Renal pelvis (tissue), 4 donors: ENCODE results near the gene MICALL2. TPM values are rescaled to one million over a fixed set of nuclear protein-coding genes. Genes with fewer than 3 reads are reported as not detected.
"Not testable (repeated sequence)": the region's sequence is repeated elsewhere in the genome, so short reads cannot be mapped to it uniquely, and the experiment has no call there.

Source experiments
- DNase-seq: peaks from one replicate; pipeline ENCODE4 v3.0.0-alpha.2; 2013
- polyA plus RNA-seq, 3 donors: library from polyadenylated mRNA; unstranded; fragments of 120-200 nt; gene quantifications; one replicate each; pipeline ENCODE4 v1.2.1, GENCODE V29; 2013; ENCODE audit not compliant: insufficient read length in 3 of 3

MICALL2 gene
- polyA plus RNA-seq, 3 donors: 9.6 to 13.7 (median 10.6) TPM

DNA sequence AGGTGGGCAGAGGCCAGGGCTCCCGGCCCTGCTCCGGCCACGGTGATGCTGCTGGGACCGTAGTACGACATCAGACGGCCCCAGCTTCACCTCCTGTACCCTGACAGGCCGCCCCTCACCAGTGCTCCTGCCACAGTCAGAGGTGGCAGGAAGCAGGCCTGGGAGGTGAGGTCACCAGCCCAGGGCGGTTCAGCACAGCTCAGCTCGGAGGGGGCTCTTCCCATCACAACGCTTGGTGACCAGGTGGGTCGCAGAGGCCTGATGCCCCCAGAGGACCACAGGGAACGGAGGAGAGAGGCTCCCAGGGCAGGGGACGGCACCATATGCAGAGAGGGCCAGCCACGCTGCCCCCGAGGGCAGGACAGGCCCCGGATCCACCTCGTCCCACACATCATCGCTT, 8.8 kb downstream of the MICALL2 start:
- DNase-seq: no peak

DNA sequence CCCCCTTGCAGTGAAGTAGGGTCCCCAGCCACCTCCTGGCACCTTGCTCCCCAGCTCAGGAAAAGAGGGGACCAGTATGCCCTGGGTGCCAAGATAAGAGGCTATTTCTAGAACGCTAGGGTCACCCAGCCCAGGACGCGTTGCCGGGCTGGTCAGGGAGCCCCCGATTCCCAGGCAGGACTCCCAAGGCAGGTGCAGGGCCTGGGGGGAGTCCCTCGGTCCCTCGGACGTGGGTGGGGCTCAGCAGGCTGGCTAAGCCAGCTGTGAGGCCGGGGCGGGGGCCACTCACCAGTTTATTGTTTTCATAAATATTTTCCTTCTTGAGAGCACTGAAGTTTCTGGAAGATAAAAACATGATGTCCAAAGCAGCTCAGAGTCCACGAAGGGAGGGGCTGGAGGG, 9.3 kb downstream of the MICALL2 start:
- no peak for DNase-seq

DNA sequence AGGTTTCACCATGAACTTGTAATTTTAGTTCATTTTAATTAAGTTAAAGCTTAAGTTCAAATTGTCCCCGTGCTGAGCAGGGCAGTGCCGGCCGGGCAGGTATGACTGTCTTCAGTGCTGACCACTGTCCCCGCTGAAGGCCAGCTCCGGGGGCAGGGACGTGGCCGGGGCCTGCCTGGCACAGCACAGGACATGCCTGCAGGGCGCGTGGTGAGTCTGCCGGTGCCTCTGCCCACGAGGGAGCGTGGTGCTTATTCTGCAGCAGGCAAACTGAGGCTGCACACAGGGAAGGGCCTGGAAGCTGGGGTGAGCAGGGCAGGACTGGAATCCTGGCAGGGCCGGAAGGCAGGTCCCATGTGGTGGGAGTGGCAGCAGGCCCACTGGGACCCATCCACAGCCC, 9.8 kb downstream of the MICALL2 start:
- no peak for DNase-seq

DNA sequence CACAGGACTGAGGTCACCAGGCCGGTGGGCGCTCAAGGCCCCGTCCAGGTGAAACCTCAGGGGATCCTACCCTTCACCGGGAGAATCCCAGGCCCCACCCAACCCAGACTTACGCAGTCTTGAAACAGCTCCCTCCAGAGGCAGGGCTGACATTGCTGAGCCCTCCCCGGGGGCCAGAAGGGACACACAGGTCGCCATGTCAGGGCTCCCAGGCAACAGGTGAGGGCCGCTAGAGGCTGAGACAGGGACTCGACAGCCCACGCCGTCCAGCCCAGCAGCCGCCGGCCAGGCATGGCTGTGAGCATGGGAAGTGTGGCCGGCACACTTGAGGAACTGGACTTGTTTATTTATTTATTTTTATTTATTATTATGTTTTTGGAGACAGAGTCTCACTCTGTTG, 10.3 kb downstream of the MICALL2 start:
- no peak for DNase-seq

DNA sequence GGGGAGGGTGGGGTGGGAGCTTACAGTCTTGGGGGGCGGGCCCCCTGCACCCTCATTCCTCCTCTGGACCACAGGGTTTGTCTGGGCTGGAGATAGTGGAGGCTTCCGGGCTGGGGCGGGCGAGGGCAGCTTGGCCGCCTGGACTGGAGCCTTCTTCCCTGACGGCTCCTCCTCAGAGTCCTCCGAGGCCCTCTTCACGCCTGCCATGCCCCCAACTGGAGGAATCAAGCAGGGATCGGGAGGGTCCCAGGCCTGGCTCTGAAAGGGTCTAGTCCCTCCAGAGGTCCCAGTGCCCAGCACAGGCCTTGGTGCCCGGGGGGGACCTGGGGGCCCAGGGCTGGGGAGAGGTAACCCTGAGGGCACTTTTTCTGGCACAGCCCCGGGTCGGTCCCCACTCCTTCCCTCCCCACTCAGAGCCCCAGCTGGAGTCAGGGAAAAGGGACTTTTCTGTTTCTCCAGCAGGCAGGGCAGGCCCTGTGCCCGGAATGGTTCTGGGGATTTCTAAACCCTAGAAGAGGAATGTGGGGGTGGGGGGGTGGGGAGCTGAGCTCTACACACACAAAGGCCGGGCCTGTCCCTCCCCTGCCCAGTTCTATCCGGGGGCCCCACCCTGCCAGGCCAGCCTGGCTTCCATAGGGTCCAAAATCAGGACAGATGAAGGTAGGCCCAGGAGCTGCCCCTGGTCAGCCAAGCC, 11.6 kb downstream of the MICALL2 start:
- DNase-seq: no peak

DNA sequence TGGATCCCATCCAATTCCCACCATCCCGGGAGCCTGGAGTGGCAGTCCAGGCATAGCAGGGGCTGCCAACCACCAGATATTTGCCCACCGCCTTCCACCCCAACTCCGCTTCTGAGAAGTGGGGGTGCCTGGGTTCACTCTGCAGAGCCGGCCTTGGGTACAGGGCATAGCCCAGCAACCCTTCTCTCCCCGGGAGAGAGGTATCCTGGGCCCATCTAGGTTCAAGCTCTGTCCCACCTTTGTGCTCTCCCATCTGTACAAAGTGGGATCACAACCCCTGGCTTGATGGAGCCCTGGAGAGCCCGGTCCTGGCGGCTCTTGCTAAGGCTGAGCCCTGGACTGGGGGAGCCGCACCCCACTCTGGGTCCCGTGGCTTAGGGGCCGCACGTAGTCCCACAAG, 12.2 kb downstream of the MICALL2 start:
- no peak for DNase-seq

DNA sequence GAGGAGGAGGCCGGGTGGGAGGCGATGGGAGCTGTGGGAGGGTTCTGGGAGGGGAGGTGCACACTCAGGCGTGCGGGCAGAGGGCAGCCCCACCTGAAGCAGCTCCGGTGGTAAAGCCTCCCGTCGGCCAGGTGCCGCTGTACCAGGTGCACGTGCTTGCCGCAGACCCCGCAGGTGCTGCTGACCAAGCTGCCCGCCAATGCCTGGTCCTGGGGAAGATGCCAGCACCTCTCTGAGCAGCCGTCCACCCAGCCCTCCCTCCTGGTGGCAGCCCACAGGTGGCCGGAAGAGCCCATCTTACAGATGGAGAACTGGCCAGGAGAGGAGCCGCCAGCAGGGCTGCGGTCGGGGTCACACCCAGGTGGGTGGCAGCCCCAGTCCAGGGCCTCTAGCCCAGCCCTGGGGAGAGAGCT, 12.6 kb downstream of the MICALL2 start:
- no peak for DNase-seq

DNA sequence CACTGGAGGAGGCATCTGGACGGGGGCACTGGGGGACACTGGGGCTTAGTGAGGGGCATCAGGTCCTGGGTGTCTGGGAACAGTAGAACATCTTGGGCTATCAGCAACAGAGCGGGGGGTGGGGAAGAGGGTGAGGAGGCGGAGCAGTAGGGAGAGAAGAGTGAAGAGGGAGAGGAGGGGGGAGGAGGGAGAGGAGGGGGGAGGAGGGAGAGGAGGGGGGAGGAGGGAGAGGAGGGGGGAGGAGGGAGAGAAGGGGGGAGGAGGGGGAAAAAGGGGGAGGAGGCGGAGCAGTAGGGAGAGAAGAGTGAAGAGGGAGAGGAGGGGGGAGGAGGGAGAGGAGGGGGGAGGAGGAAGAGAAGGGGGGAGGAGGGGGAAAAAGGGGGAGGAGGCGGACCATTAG, 13.2 kb downstream of the MICALL2 start:
- DNase-seq: not testable (repeated sequence)

DNA sequence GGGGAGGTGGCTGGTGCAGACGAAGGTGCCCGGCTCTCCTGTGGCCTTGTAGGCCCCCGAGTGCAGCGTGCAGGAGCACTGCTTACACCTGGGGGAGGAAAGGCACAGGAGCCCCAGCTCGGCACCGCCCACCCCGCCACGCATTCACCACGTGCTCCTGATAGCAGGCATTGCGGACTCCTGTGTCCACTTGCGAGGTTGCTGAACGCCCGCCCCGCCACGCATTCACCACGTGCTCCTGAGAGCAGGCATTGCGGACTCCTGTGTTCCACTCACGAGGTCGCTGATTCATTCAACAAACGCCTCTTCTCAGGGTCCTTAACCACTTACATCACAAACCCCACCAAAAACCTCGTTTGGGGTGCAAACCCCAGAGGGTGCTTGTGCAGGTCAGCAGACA, 13.9 kb downstream of the MICALL2 start:
- DNase-seq: no peak

DNA sequence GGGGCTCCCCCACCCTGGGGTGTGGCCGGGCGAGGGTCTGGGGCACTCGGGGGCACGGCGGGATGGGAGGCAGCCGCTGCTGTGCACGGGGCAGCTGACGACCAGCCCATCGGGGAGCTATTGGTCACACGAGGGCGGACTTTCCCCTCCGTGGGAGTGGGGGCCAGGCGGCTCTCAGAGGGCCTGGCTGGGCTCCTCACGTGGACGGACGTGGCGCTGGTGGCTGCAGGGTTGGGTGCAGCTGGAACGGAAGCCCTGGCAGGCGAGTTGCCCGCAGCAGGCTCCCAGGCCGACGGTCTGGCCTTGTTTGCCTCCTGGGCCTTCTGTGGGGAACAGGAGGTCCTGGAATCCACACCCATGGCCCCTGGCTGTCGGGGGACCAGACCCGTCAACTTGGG, 14.3 kb downstream of the MICALL2 start:
- DNase-seq: no peak

DNA sequence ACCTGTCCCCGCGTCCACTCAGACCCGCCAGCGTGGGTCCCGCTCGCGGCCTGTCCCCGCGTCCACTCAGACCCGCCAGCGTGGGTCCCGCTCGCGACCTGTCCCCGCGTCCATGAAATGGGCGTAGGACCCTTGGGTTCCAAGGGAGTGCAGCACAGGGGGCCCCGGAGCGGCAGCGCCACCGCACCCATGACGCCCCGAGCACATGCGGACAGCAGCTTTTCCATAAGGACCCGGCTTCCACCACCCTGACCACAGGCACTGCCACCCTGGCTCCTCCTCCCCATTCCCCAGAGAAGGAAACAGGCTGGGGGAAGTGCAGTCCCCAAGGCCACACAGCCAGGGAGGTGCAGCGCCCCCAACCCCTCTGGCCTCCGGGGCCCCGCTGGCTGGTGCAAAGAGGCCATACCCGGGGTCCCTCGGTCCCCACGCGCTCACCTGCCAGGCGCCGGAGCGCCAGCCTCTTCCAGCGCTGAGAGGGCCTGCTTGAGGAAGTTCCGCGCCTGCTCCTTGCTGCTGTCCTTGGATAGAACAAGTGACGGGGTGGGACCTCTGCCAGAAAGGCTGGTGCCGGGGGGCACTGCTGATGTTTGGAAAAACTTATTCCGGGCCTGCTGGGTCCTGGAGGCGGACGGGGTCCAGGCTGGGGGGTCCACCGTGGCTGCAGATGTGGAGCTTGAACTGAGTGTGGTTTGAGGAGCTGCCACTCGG, 14.9 kb downstream of the MICALL2 start:
- DNase-seq: no peak

DNA sequence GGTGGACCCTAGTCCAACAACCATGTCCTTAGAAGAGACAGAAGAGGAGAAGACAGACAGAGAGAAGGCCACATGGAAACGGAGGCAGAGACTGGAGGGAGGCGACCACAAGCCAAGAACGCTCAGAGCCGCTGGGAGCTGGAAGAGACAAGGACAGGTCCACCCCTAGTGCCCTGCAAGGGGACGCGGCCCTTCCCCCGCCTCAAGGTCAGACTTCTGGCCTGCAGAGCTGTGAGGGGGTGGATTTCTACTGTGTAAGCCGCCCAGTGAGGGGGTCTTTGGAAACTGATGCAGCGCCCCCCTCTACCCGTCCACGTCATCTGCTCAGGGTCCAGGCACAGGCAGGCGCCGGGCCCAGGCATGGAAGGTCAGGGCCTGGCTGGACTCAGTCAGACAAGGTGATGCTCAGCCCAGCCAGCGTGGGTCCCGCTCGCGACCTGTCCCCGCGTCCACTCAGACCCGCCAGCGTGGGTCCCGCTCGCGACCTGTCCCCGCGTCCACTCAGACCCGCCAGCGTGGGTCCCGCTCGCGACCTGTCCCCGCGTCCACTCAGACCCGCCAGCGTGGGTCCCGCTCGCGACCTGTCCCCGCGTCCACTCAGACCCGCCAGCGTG, 15.6 kb downstream of the MICALL2 start:
- not testable (repeated sequence) for DNase-seq

DNA sequence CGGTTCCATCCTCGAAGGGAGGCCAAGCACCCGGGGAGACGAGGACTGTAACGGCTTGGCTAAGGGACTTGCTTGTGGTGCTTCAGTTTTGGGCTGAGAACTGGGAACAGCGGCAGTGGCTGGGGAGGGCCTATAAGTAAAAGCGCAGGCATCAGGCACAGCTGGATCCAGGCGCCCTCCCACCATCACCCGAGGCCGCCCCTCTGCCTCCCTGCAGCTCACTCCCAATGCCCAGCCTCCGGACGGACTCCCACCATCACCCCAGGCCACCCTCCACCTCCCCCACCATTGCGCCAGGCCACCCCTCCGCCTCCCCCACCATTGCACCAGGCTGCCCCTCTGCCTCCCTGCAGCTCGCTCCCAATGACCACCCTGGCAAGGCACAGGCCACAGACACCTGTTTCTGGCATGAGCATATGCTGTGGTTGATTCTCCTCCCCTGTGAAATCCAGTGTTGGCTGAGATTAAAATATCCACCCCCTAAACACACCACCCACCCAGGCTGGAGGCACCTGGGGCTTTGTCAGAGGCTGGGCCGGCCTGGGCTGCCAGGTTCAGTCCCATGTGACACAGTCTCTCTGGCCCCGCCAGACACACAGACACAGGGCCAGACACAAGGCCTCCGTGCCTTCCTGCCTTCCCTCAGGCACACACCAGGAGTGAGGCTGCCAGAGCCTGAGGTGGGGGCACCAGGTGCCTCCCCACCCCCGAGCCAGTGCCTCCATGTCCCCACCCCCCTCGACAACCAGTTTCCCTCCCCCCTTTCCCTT, 16.7 kb downstream of the MICALL2 start:
- no peak for DNase-seq

DNA sequence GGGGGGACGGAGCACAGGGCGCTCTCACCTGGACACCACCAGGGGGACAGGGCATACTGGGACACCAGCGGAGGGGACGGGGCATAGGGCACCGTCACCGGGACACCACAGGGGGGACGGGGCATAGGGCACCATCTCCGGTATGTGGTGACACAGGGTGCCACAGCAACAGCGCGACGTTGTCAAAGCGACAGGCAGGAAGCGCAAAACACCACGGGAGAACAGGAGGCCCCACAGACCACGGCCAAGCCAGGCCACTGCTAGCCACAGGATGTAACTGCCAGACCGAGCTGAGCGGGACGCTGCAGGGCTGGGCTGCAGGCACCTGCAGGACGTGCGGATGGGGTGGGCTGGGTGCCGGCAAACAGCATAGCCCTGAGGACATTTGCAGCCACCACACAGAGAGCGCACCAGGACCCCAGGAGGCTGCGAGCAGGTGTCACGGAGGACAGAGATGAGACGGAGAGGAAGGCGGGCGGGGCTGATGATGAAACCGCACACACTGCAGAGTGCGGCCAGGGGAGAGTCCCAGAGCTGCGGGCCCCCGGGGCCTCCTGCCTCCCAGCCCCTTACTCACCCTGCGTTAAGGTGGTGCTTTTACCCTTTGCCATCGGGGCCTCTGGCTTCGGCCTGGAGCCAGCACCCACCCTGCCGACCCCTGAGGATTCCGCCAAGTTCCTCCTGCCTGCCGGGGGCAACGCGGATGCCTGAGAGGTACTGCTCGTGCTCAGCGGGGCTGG, 17.5 kb downstream of the MICALL2 start:
- DNase-seq: no peak

DNA sequence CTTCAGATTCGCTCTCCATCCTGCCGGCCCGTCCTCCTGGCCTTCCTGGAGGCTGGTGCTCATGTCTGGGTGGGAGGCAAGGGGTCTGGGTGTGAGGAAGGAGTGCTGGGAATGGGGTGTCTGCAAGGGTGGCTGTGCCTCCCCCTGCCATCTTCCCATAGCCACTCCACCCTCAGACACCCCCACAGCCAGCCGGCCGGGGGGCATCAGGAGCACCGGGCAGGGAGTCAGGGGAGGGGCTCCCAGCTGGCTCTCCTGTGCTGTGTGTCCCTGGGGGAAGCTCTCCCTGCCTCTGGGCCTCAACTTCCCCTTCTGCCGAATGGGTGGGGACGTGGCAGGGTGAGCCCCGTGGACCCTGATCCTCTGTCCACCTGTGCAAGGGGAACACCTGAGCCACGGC, 18.6 kb downstream of the MICALL2 start:
- DNase-seq: no peak

DNA sequence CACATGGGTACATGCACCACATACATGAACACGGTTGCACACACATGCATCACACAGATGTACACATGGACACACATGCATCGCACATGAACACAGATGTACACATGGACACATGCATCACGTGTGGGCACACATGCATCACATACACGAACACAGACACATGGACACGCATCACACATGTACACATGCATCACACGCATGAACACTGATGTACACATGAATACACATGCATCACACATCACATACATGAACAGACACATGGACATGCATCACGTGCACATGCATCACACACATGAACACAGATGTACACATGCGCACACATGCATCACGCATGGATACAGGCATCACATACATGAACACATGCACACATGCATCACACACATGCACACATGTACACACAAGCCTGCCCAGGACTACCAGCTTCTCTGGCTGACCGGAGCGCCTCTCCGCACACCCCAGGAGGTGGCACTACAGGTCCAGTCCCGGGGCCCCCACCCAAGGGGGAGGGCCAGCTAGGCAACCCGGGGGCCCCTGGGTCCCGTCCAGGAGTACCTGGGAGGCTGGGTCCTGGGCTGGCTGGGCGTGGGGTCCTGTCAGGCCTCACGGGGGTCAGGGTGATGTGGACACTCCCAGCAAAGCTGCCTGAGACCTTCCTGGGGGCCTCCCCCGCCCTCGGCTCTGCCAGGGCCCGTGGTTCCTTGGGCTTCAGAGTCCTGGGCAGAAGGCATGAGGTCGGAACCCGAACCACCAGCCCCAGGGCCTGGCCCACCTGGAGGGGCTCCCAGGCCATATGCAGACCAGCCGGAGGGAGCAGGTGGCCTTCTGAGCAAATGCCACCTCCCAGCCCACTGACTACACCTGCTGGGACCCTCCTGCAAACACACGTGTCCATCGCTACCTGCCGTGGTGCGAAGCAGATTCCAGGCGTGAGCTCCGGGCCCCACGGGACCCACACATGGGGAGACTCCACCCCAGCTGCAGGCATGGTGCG, 19.6 kb downstream of the MICALL2 start:
- no peak for DNase-seq

DNA sequence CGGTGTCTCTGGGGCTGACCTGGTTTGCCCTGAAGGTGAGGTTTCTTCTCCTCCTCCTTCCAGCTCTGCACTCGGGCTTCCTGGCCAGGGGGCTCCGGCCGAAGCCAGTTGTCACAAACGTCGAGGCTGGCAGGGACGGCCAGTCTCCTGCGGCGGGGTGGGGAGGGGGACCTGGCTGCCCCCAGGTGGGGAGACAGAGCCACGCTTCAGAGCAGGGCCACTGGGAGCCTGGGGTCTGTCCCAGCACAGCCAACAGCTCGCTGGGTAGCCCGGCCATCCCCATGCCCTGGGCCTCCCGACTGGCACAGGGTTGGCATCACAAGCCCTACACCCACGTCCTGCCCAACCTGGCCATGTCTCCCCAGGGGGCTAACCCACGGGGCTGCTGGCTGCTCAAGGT, 20.4 kb downstream of the MICALL2 start:
- no peak for DNase-seq

DNA sequence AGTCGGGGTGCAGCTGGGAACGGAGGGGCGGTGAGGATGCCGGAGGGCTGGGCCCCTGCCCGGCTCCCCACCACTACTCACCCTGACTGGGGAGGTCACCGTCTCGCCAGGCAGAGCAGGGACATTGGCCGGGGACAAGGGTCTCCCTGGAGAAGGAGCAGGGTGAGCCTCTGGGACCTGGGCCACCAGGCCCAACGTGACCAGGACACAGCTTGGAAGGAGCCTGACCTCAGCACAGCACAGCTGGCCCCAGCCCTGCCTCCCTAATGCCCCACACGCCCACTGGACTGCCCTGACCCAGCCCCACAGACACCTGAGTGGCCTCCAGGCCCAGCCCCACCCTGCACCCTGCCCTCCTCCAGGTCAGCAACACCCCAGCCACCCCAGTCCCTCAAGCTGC, 21.1 kb downstream of the MICALL2 start:
- no peak for DNase-seq

DNA sequence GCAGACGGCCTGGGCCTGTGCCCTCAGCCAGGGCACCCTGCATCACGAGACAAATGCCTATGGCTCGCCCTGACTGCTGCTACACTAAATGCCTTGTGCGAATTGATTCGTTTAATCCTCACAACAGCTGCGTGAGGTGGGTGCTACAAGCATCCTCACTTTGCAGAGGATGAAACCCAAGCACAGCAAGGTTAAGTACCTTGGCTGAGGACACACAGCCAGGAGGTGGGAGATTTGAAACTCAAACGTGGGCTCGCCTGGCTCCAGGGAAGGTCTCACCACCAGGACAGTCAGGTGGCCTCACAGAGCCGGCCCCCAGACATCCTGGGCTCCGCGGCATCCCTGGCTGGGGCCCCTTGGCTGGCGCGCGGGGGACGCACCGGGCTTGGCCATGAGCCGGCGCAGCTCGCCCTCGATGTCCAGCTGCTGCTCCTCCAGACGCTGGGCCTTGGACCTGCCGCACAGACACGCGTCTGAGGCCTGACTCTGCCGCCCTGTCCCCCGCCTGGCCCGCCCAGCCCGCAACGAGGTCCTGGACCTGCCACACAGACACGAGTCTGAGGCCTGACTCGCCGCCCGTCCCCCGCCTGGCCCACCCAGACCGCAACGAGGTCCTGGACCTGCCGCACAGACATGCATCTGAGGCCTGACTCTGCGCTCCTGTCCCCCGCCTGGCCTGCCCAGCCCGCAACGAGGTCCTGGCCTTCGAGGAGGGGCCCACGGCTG, 22.0 kb downstream of the MICALL2 start:
- DNase-seq: no peak

DNA sequence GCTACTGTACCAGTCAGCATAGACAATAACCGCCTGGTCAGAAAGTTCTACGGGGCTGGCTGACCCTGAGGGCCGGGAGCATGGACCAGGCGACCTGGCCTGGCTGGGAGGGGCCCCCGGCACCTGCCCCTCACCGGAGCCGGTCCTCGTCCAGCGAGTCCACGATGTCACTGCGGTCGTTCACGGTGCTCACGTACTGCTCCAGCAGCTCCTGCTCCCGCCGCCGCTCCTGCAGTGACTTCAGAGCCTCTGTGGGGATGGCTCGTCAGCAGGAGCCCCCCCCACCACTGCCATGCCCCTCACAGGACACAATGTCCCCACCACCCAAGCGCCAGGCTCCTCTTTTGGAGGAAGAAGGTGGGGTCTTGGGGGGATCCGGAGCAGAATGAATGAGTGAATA, 22.7 kb downstream of the MICALL2 start:
- DNase-seq: no peak
